ENCODE data around the gene COL8A1.

DNA sequence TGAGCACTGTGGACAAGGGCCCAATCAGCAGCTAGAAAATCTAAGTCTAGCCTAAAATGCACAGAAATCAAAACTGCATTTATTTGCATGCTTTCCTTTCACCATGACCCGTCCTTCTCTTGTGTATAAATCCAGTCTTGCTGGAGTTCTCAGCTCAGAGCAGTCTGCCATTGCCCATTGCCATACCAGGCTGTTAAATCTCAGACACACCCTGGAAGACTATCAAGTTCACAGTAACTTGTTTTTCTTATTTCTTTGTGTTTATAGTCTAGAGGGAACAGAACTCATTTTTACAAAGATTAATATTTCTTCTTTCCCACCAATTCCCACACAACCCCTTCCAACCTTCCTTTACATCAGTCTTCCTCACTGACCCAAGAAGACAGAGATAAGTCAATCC lies 85.9 kb downstream of the COL8A1 start:
- TF ChIP-seq, protein P1, sequence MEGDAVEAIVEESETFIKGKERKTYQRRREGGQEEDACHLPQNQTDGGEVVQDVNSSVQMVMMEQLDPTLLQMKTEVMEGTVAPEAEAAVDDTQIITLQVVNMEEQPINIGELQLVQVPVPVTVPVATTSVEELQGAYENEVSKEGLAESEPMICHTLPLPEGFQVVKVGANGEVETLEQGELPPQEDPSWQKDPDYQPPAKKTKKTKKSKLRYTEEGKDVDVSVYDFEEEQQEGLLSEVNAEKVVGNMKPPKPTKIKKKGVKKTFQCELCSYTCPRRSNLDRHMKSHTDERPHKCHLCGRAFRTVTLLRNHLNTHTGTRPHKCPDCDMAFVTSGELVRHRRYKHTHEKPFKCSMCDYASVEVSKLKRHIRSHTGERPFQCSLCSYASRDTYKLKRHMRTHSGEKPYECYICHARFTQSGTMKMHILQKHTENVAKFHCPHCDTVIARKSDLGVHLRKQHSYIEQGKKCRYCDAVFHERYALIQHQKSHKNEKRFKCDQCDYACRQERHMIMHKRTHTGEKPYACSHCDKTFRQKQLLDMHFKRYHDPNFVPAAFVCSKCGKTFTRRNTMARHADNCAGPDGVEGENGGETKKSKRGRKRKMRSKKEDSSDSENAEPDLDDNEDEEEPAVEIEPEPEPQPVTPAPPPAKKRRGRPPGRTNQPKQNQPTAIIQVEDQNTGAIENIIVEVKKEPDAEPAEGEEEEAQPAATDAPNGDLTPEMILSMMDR (IDR thresholded peaks at IDR 0.05) = no peak
- no peak for TF ChIP-seq POLR2AphosphoS5 (IDR thresholded peaks at IDR 0.05; ENCODE audit: low read depth, low read length)
- TF ChIP-seq, protein P2, sequence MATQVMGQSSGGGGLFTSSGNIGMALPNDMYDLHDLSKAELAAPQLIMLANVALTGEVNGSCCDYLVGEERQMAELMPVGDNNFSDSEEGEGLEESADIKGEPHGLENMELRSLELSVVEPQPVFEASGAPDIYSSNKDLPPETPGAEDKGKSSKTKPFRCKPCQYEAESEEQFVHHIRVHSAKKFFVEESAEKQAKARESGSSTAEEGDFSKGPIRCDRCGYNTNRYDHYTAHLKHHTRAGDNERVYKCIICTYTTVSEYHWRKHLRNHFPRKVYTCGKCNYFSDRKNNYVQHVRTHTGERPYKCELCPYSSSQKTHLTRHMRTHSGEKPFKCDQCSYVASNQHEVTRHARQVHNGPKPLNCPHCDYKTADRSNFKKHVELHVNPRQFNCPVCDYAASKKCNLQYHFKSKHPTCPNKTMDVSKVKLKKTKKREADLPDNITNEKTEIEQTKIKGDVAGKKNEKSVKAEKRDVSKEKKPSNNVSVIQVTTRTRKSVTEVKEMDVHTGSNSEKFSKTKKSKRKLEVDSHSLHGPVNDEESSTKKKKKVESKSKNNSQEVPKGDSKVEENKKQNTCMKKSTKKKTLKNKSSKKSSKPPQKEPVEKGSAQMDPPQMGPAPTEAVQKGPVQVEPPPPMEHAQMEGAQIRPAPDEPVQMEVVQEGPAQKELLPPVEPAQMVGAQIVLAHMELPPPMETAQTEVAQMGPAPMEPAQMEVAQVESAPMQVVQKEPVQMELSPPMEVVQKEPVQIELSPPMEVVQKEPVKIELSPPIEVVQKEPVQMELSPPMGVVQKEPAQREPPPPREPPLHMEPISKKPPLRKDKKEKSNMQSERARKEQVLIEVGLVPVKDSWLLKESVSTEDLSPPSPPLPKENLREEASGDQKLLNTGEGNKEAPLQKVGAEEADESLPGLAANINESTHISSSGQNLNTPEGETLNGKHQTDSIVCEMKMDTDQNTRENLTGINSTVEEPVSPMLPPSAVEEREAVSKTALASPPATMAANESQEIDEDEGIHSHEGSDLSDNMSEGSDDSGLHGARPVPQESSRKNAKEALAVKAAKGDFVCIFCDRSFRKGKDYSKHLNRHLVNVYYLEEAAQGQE (IDR thresholded peaks at IDR 0.05; ENCODE audit: insufficient read depth in 1 of 2, low read depth in 2 of 2, low read length in 1 of 2) = no peak
- TF ChIP-seq SIN3A (IDR thresholded peaks at IDR 0.05; ENCODE audit: borderline replicate concordance, insufficient read depth, low read depth, low read length) = no peak
- no peak for TF ChIP-seq TCF7L2 (IDR thresholded peaks at IDR 0.05; ENCODE audit: low read depth, low read length)

Measured in Panc1 (cell line).